HG03442 (cell line): ENCODE measurements around the gene PDE4D.
"Not testable (repeated sequence)": the region's sequence is repeated elsewhere in the genome, so short reads cannot be mapped to it uniquely, and the experiment has no call there.

Experiments
- ATAC-seq: cut with Tn5 transposase; IDR thresholded peaks from one replicate; pipeline ENCODE4 v1.9.1; 2021; ENCODE audit warnings: mild to moderate bottlenecking, moderate library complexity; ENCODE audit not compliant: unreplicated experiment

Gene PDE4D

DNA sequence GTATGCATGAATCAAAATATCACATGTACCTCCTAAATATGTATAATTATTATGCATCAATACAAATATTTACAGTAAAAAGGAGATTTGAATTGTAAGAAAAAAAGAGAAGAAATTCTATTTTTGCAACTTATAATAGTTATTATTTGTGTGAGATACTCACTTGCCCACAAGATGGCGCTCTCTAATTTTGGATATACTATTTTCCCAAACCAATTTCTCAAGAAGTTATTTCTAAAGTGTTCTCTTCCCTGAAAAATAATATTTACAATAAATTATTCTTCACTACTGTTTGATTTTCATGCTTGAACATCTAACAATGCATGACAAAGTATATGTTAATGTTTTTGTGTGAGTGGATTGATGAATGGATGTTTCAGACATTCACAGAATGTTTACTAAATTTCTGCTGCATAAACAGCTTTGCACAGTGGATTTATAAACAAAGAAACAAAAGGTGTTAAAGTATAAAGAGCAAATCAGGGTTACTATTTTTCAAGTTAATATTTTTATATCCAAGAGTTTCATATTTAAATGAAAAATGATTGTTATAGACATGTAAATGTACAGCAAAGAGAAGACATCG is 503.4 kb downstream of the PDE4D start:
- no peak for ATAC-seq

DNA sequence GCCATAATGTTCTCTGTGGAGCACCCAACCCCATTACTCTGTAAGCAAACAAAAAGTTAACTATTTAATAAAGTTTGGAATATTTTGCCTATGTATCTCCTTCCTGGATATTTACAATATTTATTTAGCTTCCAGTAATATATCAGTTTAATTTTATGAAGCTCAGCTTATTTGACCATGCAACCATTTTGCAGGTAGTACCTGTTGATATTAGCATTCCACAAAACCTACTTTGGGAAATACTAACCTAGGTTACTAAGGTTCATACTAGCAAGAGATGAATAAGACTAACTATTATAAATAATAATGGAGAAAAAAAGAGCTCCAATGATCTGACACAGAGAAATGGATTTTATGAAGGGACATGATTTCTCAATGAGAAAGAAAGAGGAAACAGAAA is 506.4 kb downstream of the PDE4D start:
- no peak for ATAC-seq

DNA sequence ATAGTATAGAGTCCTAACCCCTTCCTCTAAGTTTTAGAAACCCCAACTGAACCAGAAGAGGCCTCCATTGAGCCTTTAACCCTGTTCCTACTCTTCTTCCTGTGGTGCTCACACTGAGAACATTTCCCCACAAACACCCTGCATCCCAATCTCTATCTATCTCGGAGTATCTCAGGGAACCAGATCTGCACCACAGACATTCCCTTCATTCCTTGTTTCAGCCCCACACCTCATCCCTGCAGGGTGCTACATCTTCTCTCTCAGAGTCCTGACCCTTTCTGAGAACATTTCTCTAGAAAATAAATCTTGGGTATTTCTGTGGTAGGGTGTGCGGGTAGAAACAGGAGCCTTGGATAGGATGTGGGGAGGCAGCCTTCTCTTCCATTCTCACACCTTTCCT is 507.8 kb downstream of the PDE4D start:
- ATAC-seq = no peak

DNA sequence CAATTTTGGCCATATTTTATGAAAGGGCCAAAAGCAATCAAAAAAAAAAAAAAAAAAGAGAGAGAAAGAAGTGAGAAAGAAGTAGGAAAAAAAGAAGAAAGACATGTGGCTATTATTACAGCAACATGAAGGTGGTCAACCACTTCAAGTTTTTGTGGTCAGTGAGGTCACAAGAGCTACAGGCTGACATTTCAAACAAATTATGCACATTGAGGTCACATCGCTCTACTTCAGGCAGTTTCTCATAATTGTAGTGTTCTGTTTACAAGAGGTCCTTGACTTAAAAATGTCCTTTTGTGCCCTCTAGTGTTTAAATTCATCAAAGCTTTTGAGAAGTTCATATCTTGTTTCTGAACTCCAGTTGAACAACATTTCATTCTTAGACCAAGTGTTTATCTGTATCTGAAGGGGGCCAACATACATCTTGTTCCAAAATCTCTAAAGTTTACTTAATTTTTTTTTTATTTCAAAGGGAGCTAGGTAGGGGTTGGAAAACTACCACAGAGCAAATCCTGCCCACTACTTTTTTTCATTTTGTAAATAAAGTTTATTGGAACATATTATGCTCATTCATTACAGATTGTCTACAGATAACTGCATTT is 513.1 kb downstream of the PDE4D start:
- ATAC-seq = peak; percentile 100

DNA sequence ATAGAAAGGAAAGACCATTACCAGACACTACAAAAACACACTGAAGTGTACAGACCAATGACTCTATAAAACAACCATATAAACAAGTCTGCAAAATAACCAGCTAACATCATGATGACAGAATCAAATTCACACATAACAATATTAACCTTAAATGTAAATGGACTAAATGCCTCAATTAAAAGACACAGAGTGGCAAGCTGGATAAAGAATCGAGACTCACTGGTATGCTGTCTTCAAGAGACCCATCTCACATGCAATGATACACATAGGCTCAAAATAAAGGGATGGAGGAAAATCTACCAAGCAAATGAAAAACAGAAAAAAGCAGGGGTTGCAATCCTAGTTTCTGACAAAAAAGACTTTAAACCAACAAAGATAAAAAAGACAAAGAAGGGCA is 519.5 kb downstream of the PDE4D start:
- ATAC-seq = not testable (repeated sequence)

DNA sequence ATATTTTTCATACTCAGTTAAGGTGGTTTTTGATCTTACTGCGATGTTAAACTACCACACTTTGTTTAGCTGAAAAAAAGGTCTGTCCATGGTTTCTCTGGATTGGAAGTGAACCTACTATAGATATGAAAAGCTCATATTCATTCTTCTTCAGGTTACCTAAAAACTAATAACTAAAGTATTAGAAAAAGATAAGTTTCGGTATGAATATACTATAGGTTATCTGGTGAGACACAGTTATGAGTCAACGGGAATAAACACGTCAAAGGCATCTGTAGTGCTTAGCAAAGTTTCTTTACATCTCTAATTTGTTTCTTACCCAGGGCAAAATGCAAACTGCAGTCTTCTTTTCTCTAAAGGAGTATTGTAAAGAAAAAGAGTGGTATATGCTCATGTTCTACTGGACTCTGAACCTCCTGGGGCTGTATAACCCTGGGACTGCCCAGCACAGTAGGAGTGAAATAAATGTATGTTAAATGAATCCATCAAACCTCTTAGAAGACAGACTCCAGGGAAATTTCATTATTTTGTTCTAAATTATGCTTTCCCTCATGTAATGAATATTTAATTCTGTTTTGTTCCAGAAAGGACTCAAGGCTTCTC is 521.9 kb downstream of the PDE4D start:
- ATAC-seq = peak; percentile 94

DNA sequence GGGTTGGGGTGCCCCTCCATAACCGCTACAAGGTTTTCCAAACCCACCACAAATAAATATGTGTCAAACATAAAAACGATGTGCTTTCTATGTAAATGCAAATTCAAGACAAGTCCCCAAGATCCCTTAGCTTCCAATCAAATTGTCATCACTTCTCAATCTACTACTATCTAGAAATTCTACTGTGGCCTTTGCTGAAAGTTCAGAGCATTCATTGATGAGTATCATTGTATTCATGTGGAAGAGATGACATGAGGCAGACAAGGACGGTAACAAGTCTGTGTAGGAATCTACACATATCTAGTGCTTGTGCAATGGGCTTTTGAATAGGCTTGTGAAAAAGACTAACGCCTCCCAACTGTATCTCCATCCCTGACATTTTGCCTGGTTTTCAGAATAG is 524.6 kb downstream of the PDE4D start:
- no peak for ATAC-seq

DNA sequence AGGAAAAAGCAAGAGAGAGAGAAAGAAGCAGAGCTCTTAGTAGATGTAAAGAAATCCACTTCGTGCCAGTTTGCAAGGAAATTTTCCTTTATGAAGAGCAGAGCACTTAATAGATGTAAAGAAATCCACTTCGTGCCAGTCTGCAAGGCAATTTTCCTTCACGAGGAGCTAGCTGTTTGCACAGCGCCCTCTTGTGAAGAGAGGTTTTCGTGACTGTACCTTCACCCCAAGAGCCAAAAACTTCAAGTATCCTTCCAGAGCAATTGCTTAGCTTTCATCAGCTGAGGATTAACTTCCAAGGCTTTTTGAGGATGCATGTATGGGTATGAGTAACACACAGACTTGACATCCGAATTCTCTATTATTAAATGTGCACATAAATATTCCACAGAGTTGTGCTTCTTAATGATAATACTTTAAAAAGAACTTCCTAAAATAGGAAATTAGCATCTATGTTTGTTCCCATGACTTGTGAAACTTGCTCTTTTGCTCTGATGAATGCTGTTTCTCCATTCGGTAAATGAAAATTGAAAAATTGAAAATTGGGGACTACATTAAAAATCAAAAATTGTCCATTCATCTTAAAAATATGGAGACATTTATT is 525.6 kb downstream of the PDE4D start:
- peak; percentile 35 for ATAC-seq

DNA sequence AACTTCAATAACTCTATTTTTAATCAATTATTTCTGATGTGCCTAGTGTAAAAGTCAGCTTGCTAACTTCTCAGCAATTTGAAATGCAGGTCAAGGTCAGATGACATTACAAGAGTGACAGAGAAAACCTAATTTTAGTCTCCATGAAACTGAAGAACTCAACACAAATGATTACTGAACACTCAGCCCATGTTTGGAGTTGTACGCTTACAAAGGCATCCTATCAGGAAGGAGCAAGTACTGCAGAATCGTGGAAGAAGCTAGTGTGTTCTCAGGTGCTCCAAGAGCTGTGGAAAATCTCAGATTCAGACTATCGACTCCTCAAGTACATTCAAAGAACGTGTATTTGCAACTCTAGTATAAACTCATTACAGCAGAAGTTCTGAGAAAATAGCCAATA is 526.7 kb downstream of the PDE4D start:
- ATAC-seq = no peak

DNA sequence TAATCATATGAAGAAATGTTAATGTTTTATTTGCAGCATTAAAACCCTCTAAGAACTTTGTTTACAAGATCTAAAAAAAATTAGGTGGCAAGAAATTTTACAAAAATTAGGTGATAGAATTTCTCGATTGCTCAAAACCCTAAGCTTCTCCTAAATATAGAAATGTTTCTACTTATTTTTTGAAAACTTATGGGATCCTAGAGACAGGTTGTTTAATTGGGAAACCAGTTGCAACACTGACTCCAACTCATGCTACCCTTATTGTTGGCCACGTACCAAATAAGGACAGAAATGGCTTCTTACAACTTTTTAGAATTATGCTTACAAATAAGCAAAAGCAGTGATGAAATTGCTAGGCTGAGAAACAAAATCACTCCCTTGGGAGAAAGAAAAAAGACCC is 531.1 kb downstream of the PDE4D start:
- ATAC-seq = no peak

DNA sequence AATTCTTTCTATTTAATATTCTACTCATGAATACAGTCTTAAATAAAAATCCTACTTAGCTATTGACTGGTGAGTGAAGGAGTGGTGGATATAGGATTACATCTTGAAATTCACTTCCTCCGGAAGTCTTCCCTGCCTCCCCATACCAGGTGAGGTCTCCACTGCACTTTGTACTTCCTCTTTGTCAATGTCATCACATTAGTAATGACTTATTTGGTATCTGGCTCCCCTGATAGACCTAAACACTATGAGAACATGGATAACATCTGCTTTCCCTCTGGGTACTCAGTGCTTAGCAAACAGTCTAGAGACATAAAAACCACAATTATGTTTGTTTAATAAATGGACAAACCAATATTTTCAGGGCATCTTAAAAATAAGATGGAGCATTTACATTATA is 532.1 kb downstream of the PDE4D start:
- no peak for ATAC-seq

DNA sequence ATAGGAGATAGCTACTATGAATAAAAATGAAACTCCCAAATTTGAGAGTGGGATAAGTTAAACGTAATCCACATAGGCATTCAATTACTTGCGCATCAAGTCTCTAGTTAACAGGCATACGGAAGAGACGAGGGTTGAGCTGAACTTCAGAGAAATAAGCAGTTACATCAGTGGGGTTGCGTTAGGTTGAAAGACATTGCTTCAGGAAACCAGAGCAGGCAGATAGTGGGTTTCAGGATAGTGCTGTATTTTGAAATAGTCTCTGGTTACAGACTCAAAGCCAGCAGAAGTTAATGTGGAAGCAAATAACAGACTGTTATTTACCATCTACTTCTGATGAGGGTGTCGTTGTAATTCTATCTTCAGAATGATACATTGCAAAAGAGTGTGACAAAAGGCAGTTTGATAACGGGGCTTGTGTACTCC is 533.4 kb downstream of the PDE4D start:
- ATAC-seq = no peak

DNA sequence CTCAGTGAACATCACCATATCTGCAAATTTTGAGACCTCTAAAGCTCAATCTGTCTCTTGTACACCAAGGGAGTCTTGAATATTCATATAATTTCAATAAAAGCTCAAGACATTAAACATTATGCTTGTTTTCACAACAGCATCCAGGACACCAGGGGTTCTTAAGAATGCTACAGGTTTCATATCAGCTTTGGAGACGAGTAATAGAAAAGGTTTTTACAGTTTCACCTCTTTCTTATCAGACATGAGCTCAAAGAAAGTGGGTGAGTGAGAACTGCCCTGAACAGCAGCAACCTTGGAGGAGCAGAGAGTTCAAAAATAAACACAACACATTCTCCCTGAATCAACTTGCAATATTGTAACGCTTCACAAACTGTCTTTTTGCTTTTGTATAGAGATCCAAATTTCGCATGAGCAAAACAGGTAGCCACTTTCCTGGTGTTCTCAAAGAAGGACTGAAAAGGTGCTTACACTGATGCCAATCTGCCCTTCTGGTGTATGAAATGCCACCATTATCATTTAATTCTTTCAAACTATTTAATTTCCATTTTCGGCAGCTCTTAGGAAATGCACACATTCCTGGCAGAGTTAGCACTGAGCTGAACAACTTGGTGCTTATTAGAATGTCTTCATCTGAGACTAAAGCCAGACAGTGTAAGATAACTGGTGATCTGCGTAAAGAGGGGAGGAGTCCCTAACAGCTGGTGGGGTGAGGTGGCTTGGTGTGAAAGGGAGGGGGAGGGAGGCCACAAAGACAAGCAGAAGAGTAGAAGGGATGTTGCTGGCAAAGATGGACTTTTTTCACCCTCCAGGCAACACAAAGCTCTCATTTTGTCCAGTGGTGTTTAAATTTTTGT is 535.3 kb downstream of the PDE4D start:
- ATAC-seq = no peak

DNA sequence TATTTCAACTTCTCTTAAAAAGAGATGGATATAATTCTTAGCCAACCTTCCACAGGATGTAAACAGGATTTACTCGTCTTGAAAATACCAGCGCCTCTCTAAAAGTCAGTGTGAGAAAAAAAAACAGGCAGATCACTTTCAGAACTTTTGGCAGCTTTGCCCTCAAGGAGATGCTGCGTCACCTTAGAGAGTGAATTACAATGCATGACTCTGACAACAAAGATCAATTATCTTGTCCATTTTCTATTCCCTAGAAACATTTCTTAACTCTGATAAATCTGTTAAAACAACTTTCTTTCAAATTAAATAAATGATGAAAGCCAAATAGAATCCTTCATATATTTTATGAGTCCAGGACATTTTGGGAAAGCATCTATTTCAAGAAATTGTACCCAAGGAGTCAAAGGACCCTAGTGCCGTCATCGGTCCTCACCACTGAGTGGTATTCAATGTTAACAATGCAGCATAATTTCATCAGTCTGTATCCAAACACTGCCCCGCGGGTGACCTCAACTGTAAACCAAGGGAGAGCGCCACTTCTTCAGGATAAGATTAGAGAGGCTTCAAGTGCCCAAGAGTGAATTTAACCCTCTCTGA is 536.0 kb downstream of the PDE4D start:
- ATAC-seq = no peak

DNA sequence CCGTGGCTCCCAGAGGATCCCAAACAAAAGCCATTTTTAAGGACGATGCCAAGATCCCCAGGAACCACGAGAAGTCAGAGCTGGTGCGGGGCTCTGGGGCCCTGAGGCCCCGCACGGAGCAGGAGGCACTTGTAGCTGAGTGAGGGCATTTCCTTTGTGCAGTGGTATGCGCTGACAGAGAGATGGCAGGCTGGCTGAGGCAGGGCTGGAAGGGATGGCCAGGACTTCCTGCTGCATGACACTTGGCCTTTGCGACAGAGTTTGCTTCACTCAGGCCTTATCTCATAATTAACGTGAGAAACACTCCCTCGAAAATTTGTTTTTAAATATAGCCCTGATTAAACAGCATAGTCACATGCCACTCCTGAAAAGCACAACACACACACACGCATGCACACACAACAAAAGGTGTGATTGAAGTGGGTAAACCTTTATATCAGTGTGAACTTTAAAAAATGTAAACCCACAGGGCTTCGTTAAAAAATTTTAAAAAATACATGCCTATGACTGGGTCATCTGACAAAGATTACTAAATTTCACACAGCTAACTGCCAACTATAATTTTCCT is 536.6 kb downstream of the PDE4D start:
- no peak for ATAC-seq

DNA sequence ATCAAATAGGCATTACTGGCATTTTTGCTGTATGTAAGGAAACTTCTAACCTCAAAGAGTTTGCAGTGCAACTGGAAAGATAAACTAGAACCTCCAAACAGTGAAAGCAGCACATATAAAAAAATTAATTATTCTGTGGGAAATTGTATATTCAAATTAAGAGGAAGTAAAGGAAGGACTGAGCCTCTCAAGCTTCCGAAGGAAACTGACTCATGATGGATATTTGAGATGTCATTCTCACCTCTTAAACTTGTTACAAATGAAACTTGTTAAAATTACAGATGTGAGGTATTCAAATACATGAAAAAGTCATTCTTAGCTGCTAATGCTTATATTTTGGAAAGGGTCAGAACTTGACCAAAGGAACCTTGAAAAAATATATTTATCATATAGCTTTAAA is 538.7 kb downstream of the PDE4D start:
- ATAC-seq = no peak

DNA sequence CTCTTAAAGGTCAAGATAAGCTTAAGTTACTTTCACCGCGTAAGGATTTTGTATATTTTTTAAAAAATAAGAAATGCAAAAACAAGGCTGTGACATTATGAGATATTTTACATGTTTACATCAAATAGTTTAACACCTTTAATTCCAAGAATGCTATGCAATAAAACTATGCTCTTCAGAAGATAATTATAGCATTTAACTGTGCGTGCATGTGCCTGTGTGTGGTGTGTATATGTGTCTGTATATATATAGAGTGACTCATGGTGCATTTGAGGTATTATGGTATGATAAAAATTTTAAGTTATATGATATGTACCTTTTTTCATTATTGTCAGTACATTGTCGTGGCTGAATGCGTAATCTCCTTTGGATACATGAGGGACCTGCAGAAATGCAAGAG is 539.3 kb downstream of the PDE4D start:
- no peak for ATAC-seq

DNA sequence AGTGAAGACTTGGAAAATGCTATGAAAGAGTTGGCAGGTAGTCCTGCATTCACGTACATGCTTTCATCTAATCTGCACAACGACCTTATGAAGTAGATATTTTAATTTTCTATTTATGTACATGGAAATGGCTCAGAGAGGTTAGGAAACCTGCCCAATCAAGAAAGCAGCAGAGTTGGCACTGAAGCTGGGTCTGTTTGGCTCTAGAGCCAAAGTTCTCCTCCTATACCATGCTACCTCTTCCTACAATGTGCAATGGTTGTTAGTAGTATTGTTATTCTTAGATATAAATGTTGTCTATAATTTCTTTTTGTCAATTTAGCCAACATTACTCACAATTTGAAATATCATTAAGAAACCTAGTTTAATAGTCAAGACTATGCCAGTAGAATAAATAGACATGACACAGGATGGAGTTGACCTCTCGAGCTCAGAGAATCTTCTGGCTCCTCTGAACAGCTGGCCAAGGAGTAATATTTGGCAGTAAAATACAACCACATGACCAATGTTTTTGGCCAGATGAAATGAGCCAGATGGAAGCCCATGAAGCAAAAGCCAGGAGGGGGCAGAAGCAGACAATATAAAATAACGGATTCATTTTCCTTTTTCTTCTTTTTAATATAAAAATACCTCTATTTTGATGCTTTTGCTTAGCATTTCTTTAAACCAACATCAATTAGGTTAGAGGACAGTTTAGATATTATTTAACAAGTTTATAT is 542.3 kb downstream of the PDE4D start:
- ATAC-seq = no peak

DNA sequence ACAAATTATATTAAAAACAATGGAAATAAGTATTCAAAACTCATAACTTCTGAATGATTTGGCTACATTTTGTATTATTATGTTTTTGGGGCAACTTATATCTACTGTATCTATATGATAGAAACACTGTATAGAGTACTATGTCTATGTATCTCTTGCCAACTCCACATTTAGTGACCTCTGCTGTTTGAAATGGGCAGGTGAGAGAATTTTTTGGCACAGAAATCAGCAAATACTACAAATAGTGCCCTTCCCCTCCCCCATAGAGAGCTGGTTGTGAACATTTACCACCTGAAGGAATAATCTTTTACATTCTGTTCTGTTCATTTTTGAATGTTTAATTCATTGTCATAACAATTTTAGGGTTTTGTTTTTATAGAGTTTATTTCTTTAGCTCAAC is 545.3 kb downstream of the PDE4D start:
- no peak for ATAC-seq

DNA sequence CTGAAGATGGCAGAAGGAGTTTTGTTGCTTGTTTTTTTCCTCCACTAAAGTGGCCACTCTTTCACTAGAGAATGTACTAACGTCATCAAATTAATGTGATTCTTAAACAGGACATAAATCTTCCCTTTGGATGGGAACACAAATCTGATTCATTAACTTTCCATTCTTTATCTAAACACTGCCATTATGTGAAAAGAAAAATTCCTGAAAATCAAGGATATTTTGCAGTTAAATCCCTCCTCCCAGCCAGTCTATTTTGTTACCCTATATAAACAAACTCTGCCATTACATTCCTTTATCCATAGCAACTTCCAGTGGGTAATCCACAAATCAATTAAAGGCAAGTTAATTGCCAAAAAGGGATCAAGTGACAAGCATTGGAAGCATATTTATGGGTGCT is 546.5 kb downstream of the PDE4D start:
- ATAC-seq = no peak
